RPMI8226 (cell line): ENCODE measurements around the gene PPIH.
"Not testable (repeated sequence)": the region's sequence is repeated elsewhere in the genome, so short reads cannot be mapped to it uniquely, and the experiment has no call there.

Experiments used
- DNase-seq: peaks from one replicate; pipeline ENCODE4 v3.0.0-alpha.2; 2015

PPIH gene

GRCh38 chr1:42657981-42658876 is at the start of gene PPIH:
Gene PPIH (plus strand): TSS chr1:42658423. CDS start chr1:42658447, 24 bp downstream.
- peak; percentile 98 for DNase-seq

GRCh38 chr1:42613803-42614131 is 44.5 kb upstream of the PPIH start:
- DNase-seq = no peak

GRCh38 chr1:42618866-42619265 is 39.4 kb upstream of the PPIH start:
- DNase-seq = no peak

GRCh38 chr1:42620307-42620706 is 37.9 kb upstream of the PPIH start:
- no peak for DNase-seq

- not testable (repeated sequence) for DNase-seq
These were observed 37.0 kb upstream of the PPIH start for GRCh38 chr1:42621180-42621579.

- not testable (repeated sequence) for DNase-seq
These were observed 31.0 kb upstream of the PPIH start for GRCh38 chr1:42627205-42627604.

- DNase-seq = no peak
These were observed 19.1 kb upstream of the PPIH start for GRCh38 chr1:42639116-42639515.

- no peak for DNase-seq
These were observed 12.2 kb upstream of the PPIH start for GRCh38 chr1:42646056-42646455.

GRCh38 chr1:42657201-42657600 is 1.0 kb upstream of the PPIH start:
- DNase-seq = no peak

GRCh38 chr1:42658877-42659337 is 684 bp downstream of the PPIH start:
- no peak for DNase-seq

GRCh38 chr1:42660907-42661500 is 2.8 kb downstream of the PPIH start:
- no peak for DNase-seq

- no peak for DNase-seq
These were observed 11.7 kb downstream of the PPIH start for GRCh38 chr1:42669936-42670335.

- DNase-seq = no peak
These were observed 12.2 kb downstream of the PPIH start for GRCh38 chr1:42670425-42670824.

GRCh38 chr1:42674214-42674613 is 16.0 kb downstream of the PPIH start:
- DNase-seq = no peak

- DNase-seq = no peak
These were observed 16.5 kb downstream of the PPIH start for GRCh38 chr1:42674682-42675081.

- no peak for DNase-seq
These were observed 17.2 kb downstream of the PPIH start for GRCh38 chr1:42675467-42675866.

GRCh38 chr1:42676534-42677087 is 18.4 kb downstream of the PPIH start:
- no peak for DNase-seq

GRCh38 chr1:42679364-42679983 is 21.3 kb downstream of the PPIH start:
- no peak for DNase-seq

GRCh38 chr1:42680055-42680454 is 21.8 kb downstream of the PPIH start:
- DNase-seq = no peak

- peak; percentile 56 for DNase-seq
These were observed 22.9 kb downstream of the PPIH start for GRCh38 chr1:42680921-42681683.

GRCh38 chr1:42681741-42682483 is 23.7 kb downstream of the PPIH start, which contains the start of gene YBX1:
Gene YBX1 (plus strand): TSS chr1:42682418. CDS start chr1:42682566, 148 bp downstream.
- peak; percentile 99 for DNase-seq

- DNase-seq = not testable (repeated sequence)
These were observed 24.2 kb downstream of the PPIH start for GRCh38 chr1:42682484-42682738.
